Stimulated activated CD4-positive, alpha-beta T cell treated with anti-CD3 and anti-CD28 coated beads, Interleukin-1b, Interleukin-23, amount 100 ng/mL, for 48 hours (primary cell): ENCODE measurements around the gene PIGS.
"Not testable (repeated sequence)": the region's sequence is repeated elsewhere in the genome, so short reads cannot be mapped to it uniquely, and the experiment has no call there.

ENCODE experiments used
- DNase-seq: peaks from one replicate; pipeline ENCODE4 v3.0.0-alpha.2; 2020

Gene PIGS

GRCh38 chr17:28528327-28529012, 42.9 kb downstream of the PIGS start:
- DNase-seq = no peak

GRCh38 chr17:28527859-28528258, 43.5 kb downstream of the PIGS start:
- no peak for DNase-seq

DNA sequence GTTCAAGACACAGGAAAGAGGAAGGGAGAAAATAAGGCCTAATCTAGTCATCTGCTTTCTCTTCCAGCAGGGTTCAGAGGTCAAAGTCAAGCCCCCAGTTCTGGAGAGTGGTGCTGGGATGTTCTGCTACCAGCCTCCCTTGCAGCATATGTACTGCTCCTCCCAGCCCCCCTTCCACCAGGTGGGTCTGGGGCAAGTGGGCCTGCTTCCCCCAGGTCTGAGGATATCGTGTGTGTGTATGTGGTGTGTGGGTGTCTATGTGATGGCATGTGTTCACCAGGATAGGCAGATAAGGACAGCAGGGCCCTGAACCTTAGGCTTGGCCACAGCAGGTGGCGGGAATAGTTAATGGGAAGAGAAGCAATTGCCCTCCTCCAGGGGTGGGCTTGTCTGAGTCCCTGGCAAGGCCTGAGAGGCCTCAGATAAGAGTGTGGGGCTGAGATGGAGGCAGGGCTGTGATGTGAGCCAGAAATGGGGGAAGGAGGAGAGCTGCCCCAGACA, 44.1 kb downstream of the PIGS start:
- no peak for DNase-seq

DNA sequence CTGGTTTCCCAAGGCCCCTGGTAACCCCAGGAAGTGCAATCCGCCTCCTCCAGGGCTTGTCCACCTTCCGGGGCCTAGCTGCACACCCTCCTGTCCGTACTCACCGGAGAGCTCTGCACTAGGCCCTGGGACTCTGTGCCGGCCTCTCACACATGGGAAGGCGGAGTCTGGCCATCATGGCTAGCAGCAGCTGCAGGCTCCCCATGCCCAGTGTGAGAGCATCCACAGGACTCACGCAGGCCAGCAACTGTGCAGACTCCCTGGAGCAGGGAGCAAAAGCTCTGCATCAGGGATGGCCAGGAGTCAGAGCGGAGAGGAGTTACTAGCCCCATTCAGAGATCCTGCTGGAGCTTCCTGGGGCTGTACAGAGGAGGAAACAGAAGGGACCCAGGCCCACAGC, 44.9 kb downstream of the PIGS start:
- DNase-seq = no peak

GRCh38 chr17:28524476-28525424, 46.6 kb downstream of the PIGS start:
- DNase-seq = no peak

DNA sequence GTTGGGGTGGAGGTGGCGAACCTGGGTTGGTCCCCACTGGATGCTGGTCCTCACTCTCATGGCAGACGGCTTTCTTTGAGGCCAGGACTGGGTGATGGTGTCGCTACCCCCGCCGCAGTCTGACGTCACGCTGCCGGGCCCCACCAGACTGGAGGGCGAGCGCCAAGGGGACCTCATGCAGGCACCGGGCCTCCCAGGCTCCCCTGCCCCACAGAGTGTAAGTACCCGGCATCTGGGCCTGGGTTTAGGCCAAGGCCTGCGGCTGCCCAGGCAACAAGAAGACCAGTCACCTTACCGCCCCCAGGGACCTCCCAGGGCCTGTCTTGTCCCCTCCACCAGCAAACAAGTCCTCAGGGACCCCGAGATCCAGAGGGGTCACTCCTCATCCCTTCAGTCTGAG, 47.4 kb downstream of the PIGS start:
- no peak for DNase-seq

DNA sequence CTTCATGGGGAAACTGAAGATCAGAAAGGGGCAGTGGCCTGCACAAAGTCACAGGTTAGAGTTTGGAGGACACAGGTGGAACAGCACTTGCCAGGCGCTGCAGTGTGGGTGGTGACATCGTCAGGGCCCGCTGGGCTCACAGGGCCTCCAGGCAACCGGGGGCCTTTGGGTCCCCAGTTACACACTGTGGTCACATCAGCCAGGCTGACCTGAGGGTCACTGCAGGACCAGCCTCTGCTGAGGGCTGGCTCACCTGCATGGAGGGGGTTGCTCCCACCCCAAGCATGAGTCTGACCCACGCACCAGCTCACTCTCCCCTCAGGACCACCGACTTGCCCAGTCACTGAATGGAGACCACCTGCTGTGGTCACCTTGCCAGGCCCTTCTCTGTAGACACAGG, 48.1 kb downstream of the PIGS start:
- DNase-seq = no peak

DNA sequence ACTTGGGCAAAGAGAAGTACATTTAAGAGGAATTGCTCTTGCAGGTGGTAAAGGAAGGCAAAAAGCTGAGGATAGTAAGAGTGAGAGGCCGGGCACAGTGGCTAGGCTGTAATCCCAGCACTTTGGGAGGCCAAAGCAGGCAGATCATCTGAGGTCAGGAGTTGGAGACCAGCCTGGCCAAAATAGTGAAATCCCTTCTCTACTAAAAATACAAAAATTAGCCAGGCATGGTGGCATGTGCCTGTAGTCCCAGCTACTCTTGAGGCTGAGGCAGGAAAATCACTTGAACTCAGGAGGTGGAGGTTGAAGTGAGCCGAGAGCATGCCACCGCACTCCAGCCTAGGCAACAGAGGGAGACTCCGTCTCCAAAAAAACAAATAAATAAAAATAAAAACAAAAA, 49.0 kb downstream of the PIGS start:
- not testable (repeated sequence) for DNase-seq

GRCh38 chr17:28521311-28522085, 49.8 kb downstream of the PIGS start:
- no peak for DNase-seq

- DNase-seq = no peak
Measured at GRCh38 chr17:28520687-28521086, 50.6 kb downstream of the PIGS start.

DNA sequence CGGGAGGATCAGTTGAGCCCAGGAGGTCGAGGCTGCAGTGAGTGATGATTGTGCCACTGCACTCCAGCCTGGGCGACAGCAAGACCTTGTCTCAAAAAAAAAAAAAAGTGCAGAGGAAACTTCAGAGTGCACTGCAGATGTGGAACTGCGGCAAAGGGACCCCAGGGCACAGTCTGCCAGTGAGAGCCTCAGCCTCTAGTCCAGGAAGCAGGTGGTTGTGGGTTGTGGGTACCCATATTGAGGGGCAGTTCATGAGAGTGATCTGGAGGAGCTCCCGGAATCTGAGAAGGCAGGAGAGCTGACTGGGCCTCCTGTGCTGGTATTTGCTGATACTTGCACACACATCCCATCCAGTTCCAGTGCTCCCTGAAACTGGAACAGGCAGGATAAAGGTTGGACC, 52.1 kb downstream of the PIGS start:
- no peak for DNase-seq

- no peak for DNase-seq
Measured at GRCh38 chr17:28518578-28518977, 52.7 kb downstream of the PIGS start.

DNA sequence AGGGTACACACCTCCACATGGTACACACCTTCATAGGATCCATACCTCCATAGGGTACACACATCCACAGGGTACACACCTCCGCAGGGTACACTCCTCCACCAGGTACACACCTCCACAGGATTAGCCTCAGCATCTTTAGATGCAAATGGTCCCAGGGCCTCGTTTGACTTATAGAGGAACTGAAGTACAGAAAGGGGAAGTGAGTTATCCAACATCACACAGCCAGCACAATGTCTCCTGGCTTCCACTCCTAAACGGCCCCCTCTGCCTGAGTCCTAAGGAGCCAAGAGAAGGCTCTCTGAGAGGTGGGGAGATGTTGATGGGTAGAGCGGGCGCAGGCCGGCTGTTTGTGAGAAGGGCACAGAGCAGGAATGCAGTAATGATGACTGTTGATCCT, 53.2 kb downstream of the PIGS start:
- no peak for DNase-seq

GRCh38 chr17:28515518-28515917, 55.8 kb downstream of the PIGS start:
- no peak for DNase-seq

GRCh38 chr17:28514561-28515002, 56.7 kb downstream of the PIGS start:
- DNase-seq = no peak

DNA sequence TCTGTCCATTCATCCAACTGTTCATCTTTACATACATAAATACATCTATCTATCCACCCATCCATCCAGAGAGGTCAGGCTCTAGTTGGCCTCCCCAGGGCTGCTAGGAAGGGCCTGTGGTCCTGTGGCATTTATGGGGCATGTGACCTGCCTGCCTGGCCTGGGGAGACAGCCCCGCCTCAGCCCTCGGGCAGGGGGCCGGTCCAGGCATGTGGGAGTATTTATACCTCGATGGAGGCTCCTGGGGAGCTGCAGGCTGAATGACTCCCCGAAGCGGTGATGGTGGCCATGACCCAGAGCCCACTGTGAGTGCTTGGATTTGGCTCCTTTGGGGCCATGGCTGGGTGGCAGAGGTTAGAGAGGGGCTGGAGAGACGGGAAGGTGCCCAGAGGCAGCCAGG, 57.8 kb downstream of the PIGS start:
- DNase-seq = no peak

- DNase-seq = no peak
Measured at GRCh38 chr17:28511858-28512461, 59.4 kb downstream of the PIGS start.

- DNase-seq = no peak
Measured at GRCh38 chr17:28509789-28510188, 61.5 kb downstream of the PIGS start.

DNA sequence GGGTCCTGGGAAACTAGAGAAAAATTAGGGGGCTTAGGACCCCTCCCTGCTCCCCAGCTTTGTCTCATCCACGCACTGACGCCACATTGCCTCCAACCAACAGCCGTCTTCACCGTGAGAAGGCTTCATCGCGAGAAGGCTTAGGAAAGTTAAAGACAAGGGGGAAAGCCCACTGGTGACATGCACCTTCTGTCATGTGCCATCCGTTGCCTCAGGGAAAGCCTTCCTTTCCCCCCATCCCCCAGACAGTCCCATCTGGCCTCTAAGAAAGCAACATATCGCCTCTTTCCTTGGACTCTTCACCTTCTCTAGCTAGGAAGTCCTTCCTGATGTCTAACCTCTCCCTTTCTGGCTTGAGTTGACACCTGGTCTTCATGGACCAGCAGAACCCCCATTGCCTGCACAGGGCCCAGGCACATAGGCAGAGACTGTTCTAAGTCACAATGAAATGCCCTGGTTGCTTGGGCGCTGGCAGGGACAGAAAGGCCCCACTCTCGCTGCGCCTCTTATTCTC, 63.1 kb downstream of the PIGS start:
- DNase-seq = no peak

DNA sequence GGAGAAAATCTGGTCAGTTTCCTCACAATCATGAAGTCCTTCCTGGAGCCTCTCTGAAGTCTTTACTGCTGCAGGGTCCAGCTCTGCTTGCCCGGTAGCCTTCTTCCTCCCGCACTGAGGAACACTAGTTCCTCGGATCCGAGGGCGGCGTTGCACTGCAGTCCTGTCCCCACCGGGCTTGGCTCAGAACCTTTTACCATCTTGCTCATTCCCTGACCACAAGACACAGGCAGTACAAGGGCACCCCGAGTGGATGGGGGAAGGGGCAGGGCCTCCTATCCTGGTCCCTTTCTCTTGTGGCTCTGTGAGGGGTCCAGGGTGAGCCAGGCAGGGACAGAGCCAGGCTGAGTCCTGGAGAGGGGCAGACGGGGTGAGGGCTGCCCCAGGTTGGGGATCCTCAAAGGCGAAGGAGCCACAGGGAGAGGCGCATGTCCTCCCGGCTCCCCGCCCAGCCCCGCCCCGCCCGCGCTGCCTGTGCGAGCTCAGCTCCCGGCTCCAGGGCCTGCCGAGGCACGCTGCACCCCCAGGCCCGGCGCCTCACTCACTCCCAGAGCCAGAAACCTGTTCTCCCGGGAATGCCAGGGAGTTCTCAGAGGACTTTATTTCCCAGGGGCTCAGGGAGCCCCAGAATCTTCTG, 63.6 kb downstream of the PIGS start:
- DNase-seq = no peak

DNA sequence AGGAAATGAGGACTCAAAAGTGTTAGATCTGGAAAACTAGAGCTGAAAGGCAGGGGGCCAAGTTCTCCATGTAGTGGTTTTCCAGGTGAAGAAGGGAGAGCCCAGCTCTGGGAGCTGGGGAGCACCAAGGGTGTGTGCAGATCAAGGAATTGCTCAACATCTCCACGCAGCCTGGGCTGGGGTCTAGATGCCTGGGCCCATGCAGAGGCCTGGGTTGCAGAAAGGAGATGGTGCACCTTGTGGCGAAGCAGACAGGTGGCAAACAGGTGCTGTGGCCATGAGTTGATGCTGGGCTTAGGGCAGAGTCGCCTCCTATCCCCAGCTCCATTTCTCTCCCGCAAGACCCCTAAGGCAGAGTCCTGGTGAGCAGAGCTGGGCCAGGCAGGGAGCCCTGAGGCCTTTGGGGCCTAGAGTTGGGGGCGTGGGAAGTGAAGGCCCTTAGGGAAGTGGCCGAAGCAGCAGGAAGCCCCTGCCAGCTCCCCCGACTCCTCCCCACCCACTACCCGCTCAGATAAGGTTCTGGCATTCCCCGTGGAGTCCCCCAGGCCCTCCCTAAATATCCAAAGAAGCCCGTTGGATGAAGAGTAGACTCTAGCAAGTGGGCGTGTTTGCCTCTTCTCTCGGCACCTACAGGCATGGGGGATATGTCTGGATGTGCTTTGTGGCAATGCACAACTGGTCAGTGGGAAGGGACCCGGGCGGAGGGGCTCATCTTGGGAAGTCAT, 64.4 kb downstream of the PIGS start:
- no peak for DNase-seq
